Measurements from ENCODE around the gene CLCN4. TPM values are rescaled to one million over a fixed set of nuclear protein-coding genes. Genes with fewer than 3 reads are reported as not detected.
A peak's percentile ranks its signal among the peaks of the same experiment; 100 is the strongest.

The CLCN4 gene
- total RNA-seq, 6 donors from 2014 or later: 5.2 to 26.3 (median 11.7) TPM

GRCh38 chrX:10117301-10117700 lies 39.5 kb upstream of the CLCN4 start:
- ATAC-seq (ENCODE audit: low FRiP score in 2 of 2) (no peak), DNase-seq (no peak)
- Histone ChIP-seq H3K27ac (no peak overlapping the region), H3K9me3 (no peaks in the 10 kb centered on the region), H3K4me3 (no peak overlapping the region), H3K36me3 (peaks cover 0 to 12% (median 5%) of the 10 kb centered on the region in 4 donors), H3K4me1 (peaks cover 3 to 15% (median 12%) of the 10 kb centered on the region in 4 donors), H3K27me3 (no peaks in the 10 kb centered on the region)
- TF ChIP-seq CTCF (IDR thresholded peaks at IDR 0.05) (no peak), POLR2A (IDR thresholded peaks at IDR 0.05) (no peak), POLR2AphosphoS5 (IDR thresholded peaks at IDR 0.05) (no peak), EP300 (IDR thresholded peaks at IDR 0.05) (no peak)
- 93 to 100% methylated on average over 1 to 25 of the region's 31 CpGs for WGBS, 2 donors

GRCh38 chrX:10117864-10118377 lies 38.9 kb upstream of the CLCN4 start:
- no peaks in the 10 kb centered on the region for H3K27me3 ChIP-seq
- TF ChIP-seq EP300 (IDR thresholded peaks at IDR 0.05) (no peak), CTCF (IDR thresholded peaks at IDR 0.05) (no peak), POLR2AphosphoS5 (IDR thresholded peaks at IDR 0.05) (no peak), POLR2A (IDR thresholded peaks at IDR 0.05) (no peak)
- peaks cover 0 to 17% (median 7%) of the 10 kb centered on the region in 4 donors for H3K36me3 ChIP-seq
- no peak for ATAC-seq (ENCODE audit: low FRiP score in 2 of 2)
- no peaks in the 10 kb centered on the region for H3K9me3 ChIP-seq
- no peak overlapping the region for H3K4me3 ChIP-seq
- H3K27ac ChIP-seq: no peak overlapping the region
- H3K4me1 ChIP-seq: peaks cover 3 to 15% (median 12%) of the 10 kb centered on the region in 4 donors
- 87 to 90% methylated on average over 9 of the region's 9 CpGs for WGBS, 2 donors
- no peak for DNase-seq

GRCh38 chrX:10118530-10118929 lies 38.2 kb upstream of the CLCN4 start:
- TF ChIP-seq CTCF (IDR thresholded peaks at IDR 0.05) (no peak), POLR2AphosphoS5 (IDR thresholded peaks at IDR 0.05) (no peak), EP300 (IDR thresholded peaks at IDR 0.05) (no peak), POLR2A (IDR thresholded peaks at IDR 0.05) (no peak)
- H3K4me1 ChIP-seq: peaks cover 3 to 15% (median 12%) of the 10 kb centered on the region in 4 donors
- no peak for ATAC-seq (ENCODE audit: low FRiP score in 2 of 2)

GRCh38 chrX:10119399-10119990 lies 37.3 kb upstream of the CLCN4 start:
- TF ChIP-seq CTCF (IDR thresholded peaks at IDR 0.05) (peak; percentile 100), POLR2AphosphoS5 (IDR thresholded peaks at IDR 0.05) (peak; percentile 73 to 98), EP300 (IDR thresholded peaks at IDR 0.05) (peak in 1 of 4 donors; percentile 54), POLR2A (IDR thresholded peaks at IDR 0.05) (no peak)
- peak; percentile 96 to 97 for ATAC-seq (ENCODE audit: low FRiP score in 2 of 2)
- H3K27me3 ChIP-seq: no peaks in the 10 kb centered on the region
- peaks cover 3 to 15% (median 12%) of the 10 kb centered on the region in 4 donors for H3K4me1 ChIP-seq
- peak in 1 of 2 donors; percentile 84 for DNase-seq
- WGBS, 2 donors: 4 to 11% methylated on average over 9 to 16 of the region's 16 CpGs
- H3K27ac ChIP-seq: peak overlapping the region in 2 of 4 donors; percentile 40 to 46
- H3K4me3 ChIP-seq: no peak overlapping the region
- peaks cover 0 to 24% (median 7%) of the 10 kb centered on the region in 4 donors for H3K36me3 ChIP-seq
- no peaks in the 10 kb centered on the region for H3K9me3 ChIP-seq

More at GRCh38 chrX:10118530-10118929, 38.2 kb upstream of the CLCN4 start:
- 79 to 80% methylated on average over 1 to 4 of the region's 4 CpGs for WGBS, 2 donors
- Histone ChIP-seq H3K4me3 (no peak overlapping the region), H3K36me3 (peaks cover 0 to 18% (median 7%) of the 10 kb centered on the region in 4 donors), H3K9me3 (no peaks in the 10 kb centered on the region), H3K27ac (peak overlapping the region in 2 of 4 donors; percentile 12 to 20), H3K27me3 (no peaks in the 10 kb centered on the region)
- DNase-seq: no peak

Data from upper lobe of left lung (tissue), 6 donors.